Adrenal gland (tissue), 12 donors: Measurements from ENCODE around the gene CD274. TPM values are rescaled to one million over a fixed set of nuclear protein-coding genes. Genes with fewer than 3 reads are reported as not detected.
A peak's percentile ranks its signal among the peaks of the same experiment; 100 is the strongest.

Experiments
- DNase-seq, 7 donors: peaks; one replicate each; pipeline ENCODE4 v3.0.0-alpha.2; 2019 to 2020
- H3K27ac ChIP-seq, 5 donors: fragments of 200-600 bp; sonication (generic) in 4 of 5; 1 replicate in 3 of 5; 2 replicates in 2 of 5; pipeline versions ENCODE4 v1.5.1 to v1.8.0; 2016 to 2020; ENCODE audit warnings: mild to moderate bottlenecking in 1 of 5
- H3K27me3 ChIP-seq: fragments of 200-600 bp; 2 replicates; pipeline ENCODE4 v1.8.0; 2021
- H3K36me3 ChIP-seq, 2 donors: fragments of 200-600 bp; replicated peaks in 1 of 2; 1 replicate in 1 of 2; 2 replicates in 1 of 2; pipeline versions ENCODE4 v1.5.1 to v1.8.0; 2018 to 2022
- H3K4me1 ChIP-seq, 2 donors: fragments of 200-600 bp; replicated peaks in 1 of 2; 1 replicate in 1 of 2; 2 replicates in 1 of 2; pipeline versions ENCODE4 v1.5.1 to v1.8.0; 2018 to 2021
- H3K4me3 ChIP-seq, 4 donors: fragments of 200-600 bp; sonication (generic) in 3 of 4; one replicate each; pipeline ENCODE4 v1.5.1; 2016 to 2018
- H3K9me3 ChIP-seq, 3 donors: fragments of 200-600 bp; sonication (generic) in 1 of 3; replicated peaks in 1 of 3; 1 replicate in 2 of 3; 2 replicates in 1 of 3; pipeline versions ENCODE4 v1.5.1 to v1.8.0; 2016 to 2021
- POLR2A ChIP-seq, 2 donors: fragments of 450-650 bp; IDR thresholded peaks; one replicate each; pipeline ENCODE4 v1.6.1; 2017; ENCODE audit warnings: antibody characterized with exemption in 2 of 2, mild to moderate bottlenecking in 2 of 2, moderate library complexity in 1 of 2
- WGBS, 4 donors: extraction: QIAGEN DNeasy Blood & Tissue Kit in 2 of 4; methylation state at CpG; one replicate each; pipeline versions ENCODE4 v1.1.5 to v1.1.7; 2013 to 2017; 5-methylcytosine and 5-hydroxymethylcytosine counted together
- intact Hi-C, 2 donors: fragments of 100-400 bp; cut with DNase I; formaldehyde crosslinking; loops; one replicate each; pipeline versions ENCODE4 v1.14.1 to v1.15.0; 2022 to 2023
- polyA plus RNA-seq, 3 donors: library from polyadenylated mRNA; stranded (reverse); fragments of 200-250 nt in 2 of 3; fragments of 350-450 nt in 1 of 3; fragmentation: Illumina TruSeq in 1 of 3; extraction: RNeasy Lipid Tissue Mini Kit (QIAGEN cat#74804) in 1 of 3; gene quantifications; one replicate each; pipeline ENCODE4 v1.2.3, GENCODE V29; 2013 to 2014
- total RNA-seq, 9 donors: library from RNA; depleted of rRNA in 4 of 9; stranded (reverse); fragments of >200 nt in 4 of 9; fragments of 120-200 nt in 1 of 9; fragmentation: NEBNext Ultra II Directional in 1 of 9; extraction: Animal tissue kit (Norgen Biotek cat#: 25700) in 1 of 9; gene quantifications; one replicate each; pipeline versions ENCODE4 v1.1.0 to v1.2.4, GENCODE V29; 2013 to 2023
- TF ChIP-seq, protein P1 (sequence below), 6 experiments: fragments of 450-650 bp in 4 of 6; fragments of 200-600 bp in 2 of 6; sonication (generic) in 1 of 6; IDR thresholded peaks; 1 replicate in 5 of 6; 2 replicates in 1 of 6; pipeline versions ENCODE4 v1.5.1 to v1.8.0; 2016 to 2021; ENCODE audit warnings: antibody characterized with exemption in 6 of 6, mild to moderate bottlenecking in 2 of 6, moderate library complexity in 1 of 6
- donor health status: healthy with polysubstance abuse.
- donor health status: Bipolar disorder and iron deficiency.
- donor health status: DM: yes; HTN: yes; CAD: no.
- donor health status: DM: no; HTN: no; CAD: no.
- donor health status: DM: no; HTN: no; CAD: no.
- donor health status: DM: yes; HTN: yes; CAD: no.

Gene CD274
- total and polyA plus RNA-seq, 12 donors, result 0.66 to 5.8 (median 2.0) TPM

DNA sequence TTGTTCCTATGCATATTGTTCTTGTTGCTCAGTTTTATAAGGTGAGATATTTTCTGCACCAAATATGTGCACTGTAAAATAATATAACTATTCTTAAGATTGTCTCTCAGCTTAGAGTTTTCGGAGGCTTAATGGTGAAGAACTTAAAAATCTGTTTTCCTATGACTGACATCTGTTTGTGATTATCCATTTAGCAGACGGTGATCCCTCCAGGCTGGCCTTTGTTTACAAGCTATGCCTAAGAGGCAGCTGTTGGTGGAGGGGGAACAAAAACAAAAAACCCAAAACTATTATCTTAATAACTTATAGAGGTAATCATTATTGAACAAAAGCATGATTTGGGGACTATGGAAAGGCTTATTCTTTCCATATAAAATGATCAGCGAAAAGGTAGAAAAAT is 60.6 kb downstream of the CD274 start:
- Histone ChIP-seq H3K4me3 (peak overlapping the region in 1 of 4 donors; percentile 41), H3K9me3 (no peaks in the 10 kb centered on the region), H3K27me3 (no peaks in the 10 kb centered on the region), H3K4me1 (peaks cover 0 to 8% of the 10 kb centered on the region in 2 donors), H3K27ac (peak overlapping the region in 2 of 5 donors; percentile 65 to 73), H3K36me3 (no peaks in the 10 kb centered on the region)
- DNase-seq, result no peak
- TF ChIP-seq, protein P1, sequence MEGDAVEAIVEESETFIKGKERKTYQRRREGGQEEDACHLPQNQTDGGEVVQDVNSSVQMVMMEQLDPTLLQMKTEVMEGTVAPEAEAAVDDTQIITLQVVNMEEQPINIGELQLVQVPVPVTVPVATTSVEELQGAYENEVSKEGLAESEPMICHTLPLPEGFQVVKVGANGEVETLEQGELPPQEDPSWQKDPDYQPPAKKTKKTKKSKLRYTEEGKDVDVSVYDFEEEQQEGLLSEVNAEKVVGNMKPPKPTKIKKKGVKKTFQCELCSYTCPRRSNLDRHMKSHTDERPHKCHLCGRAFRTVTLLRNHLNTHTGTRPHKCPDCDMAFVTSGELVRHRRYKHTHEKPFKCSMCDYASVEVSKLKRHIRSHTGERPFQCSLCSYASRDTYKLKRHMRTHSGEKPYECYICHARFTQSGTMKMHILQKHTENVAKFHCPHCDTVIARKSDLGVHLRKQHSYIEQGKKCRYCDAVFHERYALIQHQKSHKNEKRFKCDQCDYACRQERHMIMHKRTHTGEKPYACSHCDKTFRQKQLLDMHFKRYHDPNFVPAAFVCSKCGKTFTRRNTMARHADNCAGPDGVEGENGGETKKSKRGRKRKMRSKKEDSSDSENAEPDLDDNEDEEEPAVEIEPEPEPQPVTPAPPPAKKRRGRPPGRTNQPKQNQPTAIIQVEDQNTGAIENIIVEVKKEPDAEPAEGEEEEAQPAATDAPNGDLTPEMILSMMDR (IDR thresholded peaks at IDR 0.05), result no peak
- TF ChIP-seq POLR2A (IDR thresholded peaks at IDR 0.05), result no peak
- WGBS, 4 donors, result 67 to 80% (median 74%) methylated on average over 3 of the region's 3 CpGs
- intact Hi-C loops, result no loop called here

DNA sequence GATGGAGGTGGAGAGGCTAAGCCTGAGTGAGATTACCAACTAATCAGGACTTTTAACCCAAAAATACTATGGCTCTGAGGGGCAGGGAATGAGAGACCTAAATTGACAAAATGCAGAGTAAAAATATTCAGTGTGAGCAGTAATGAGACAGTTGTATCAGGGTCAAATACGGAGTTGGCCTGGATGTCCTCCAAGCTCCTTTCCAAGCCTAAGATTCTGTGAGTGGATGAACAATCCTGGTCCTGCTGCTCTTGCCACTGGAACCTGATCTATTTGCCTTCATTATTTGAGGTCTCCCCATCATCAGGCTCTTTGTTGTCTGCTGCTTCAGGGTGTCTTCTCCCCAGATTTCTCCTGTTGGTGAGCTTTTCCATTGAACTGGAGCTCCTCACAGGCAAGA is 61.1 kb downstream of the CD274 start:
- TF ChIP-seq, protein P1 (IDR thresholded peaks at IDR 0.05), result no peak
- TF ChIP-seq POLR2A (IDR thresholded peaks at IDR 0.05), result no peak
- no peak for DNase-seq
- Histone ChIP-seq H3K4me1 (peaks cover 0 to 8% of the 10 kb centered on the region in 2 donors), H3K4me3 (peak overlapping the region in 1 of 4 donors; percentile 41), H3K27me3 (no peaks in the 10 kb centered on the region), H3K27ac (no peak overlapping the region), H3K9me3 (no peaks in the 10 kb centered on the region), H3K36me3 (no peaks in the 10 kb centered on the region)
- intact Hi-C loops, result no loop called here
- 31 to 69% (median 43%) methylated on average over 1 of the region's 1 CpG for WGBS, 4 donors

DNA sequence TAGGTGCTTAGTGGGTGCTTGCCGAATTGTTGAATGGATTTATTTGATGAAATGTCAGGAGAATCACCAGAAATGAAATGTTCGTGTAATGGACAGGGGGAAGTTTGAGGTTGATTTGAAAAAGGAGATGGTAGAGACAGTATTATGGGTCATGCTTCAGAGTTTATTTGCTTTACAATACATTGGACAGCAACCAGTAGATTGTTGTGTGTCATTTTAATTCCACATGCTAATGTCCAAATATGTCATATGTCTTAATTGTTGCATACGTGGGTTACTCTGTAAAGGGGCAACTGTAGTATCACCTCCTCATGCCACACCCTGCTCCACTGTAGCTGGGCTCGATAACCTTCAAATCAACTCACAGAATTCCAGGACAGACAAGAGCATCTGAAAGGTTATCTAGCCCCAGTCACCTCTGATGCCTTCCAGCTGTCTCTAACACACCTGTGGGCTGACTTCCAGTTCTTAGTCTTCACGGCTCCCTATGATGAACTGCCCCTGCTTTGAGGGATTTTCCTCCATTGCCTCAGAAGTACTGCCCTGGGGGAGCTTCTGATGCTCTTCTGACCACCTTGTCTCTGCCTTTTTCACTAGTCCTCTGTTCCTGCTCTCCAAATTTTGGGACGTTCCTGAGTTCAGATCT is 61.7 kb downstream of the CD274 start:
- WGBS, 4 donors, result 65 to 78% (median 66%) methylated on average over 6 of the region's 6 CpGs
- Histone ChIP-seq H3K27me3 (no peaks in the 10 kb centered on the region), H3K27ac (no peak overlapping the region), H3K9me3 (no peaks in the 10 kb centered on the region), H3K36me3 (no peaks in the 10 kb centered on the region), H3K4me3 (peak overlapping the region in 1 of 4 donors; percentile 41), H3K4me1 (peaks cover 0 to 8% of the 10 kb centered on the region in 2 donors)
- no peak for TF ChIP-seq POLR2A (IDR thresholded peaks at IDR 0.05)
- TF ChIP-seq, protein P1 (IDR thresholded peaks at IDR 0.05), result no peak
- intact Hi-C loops, result no loop called here
- no peak for DNase-seq

DNA sequence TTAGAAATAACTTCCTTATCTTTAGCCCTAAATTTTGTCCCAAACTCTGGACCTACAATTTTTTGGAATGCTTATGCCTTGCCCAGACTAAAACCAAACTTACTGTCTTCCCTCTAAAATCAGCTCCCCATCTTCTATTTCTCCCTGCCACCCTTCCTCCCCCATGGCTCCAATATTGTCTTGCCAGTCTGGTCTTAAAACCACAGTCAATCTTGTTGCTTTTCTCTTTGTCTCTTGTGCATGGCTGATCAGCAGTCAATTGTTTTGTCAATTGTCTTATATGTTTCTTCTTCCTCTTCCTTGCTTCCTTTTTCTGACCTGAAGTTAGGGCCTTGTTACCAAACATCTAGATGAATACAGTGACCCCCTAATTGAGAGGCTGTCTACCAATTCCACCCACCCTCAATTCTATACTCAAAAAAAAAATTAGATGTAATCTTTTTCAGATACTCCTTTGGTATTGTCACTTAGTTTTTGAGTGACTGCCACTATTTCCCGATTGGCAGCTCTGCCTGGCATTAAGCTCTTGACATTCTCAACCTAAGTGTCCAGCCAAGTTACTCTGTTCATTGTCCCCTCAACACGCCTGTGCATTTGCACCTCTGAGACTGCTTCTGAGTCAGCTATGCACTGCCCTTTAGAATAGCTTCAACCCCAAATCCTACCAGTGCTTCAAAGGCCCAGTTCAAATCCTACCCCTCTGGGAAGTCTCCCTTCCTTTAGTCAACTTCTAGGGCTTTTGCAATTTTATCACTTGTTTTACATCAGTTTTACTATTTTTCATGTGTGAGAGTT is 62.5 kb downstream of the CD274 start:
- Histone ChIP-seq H3K9me3 (no peaks in the 10 kb centered on the region), H3K4me1 (peaks cover 0 to 8% of the 10 kb centered on the region in 2 donors), H3K36me3 (no peaks in the 10 kb centered on the region), H3K27ac (no peak overlapping the region), H3K4me3 (no peak overlapping the region), H3K27me3 (no peaks in the 10 kb centered on the region)
- no peak for DNase-seq
- intact Hi-C loops, result no loop called here
- WGBS, 4 donors, result 75 to 87% (median 80%) methylated on average over 2 of the region's 2 CpGs
- no peak for TF ChIP-seq POLR2A (IDR thresholded peaks at IDR 0.05)
- TF ChIP-seq, protein P1 (IDR thresholded peaks at IDR 0.05), result no peak
